HEK293 (cell line): ENCODE measurements around the gene PLSCR1.

Source experiments
- CTCF ChIP-seq: fragments of 450-650 bp; formaldehyde crosslinking; IDR thresholded peaks from 2 replicates; pipeline ENCODE4 v1.5.1; 2016; ENCODE audit warnings: missing biosample characterization, missing genetic modification characterization
- MYNN ChIP-seq: fragments of 450-650 bp; formaldehyde crosslinking; IDR thresholded peaks from 2 replicates; pipeline ENCODE4 v1.5.1; 2016; ENCODE audit warnings: missing biosample characterization, missing genetic modification characterization, borderline replicate concordance

GRCh38 chr3:146577662-146578061 lies 33.3 kb upstream of the PLSCR1 start:
- TF ChIP-seq CTCF (tag by site-specific recombination) (no peak), MYNN (tag by site-specific recombination) (no peak)
